Measurements from ENCODE around the gene TNFAIP8. TPM values are rescaled to one million over a fixed set of nuclear protein-coding genes. Genes with fewer than 3 reads are reported as not detected.

Gene TNFAIP8
- total and polyA plus RNA-seq, 9 of the 15 experiments (the other 6 are each of a cell fraction or from before 2014, with no cell fraction given) = 29.9 to 52.2 (median 44.8) TPM

GRCh38 chr5:119417891-119418605 is 62.2 kb downstream of the TNFAIP8 start (continued):
- TF ChIP-seq HDGF (IDR thresholded peaks at IDR 0.05) (no peak), GMEB1 (CRISPR knock-in tag; IDR thresholded peaks at IDR 0.05) (no peak), ZNF778 (CRISPR knock-in tag; IDR thresholded peaks at IDR 0.05) (no peak), CEBPZ (IDR thresholded peaks at IDR 0.05; ENCODE audit: borderline replicate concordance, low read depth, low read length) (no peak), SMARCE1 (IDR thresholded peaks at IDR 0.05) (no peak; the same call in 1 of the 2 replicates), FOXA3 (CRISPR knock-in tag; conservative IDR thresholded peaks at IDR 0.05 in 1 of 2, IDR thresholded peaks at IDR 0.05 in 1 of 2) (no peak), HBP1 (CRISPR knock-in tag; IDR thresholded peaks at IDR 0.05) (peak; percentile 62; the same call in 1 of the 2 replicates), TOE1 (IDR thresholded peaks at IDR 0.05; ENCODE audit: borderline replicate concordance) (no peak), TOE1 (CRISPR knock-in tag; IDR thresholded peaks at IDR 0.05; ENCODE audit: borderline replicate concordance, low read depth) (no peak), MAFG (tag; conservative IDR thresholded peaks at IDR 0.05) (0 out of 2 replicates have a peak, but pooled peaks have one; percentile 6), OTX1 (CRISPR knock-in tag; IDR thresholded peaks at IDR 0.05) (no peak), SMARCB1 (IDR thresholded peaks at IDR 0.05; ENCODE audit: insufficient read length, low read depth) (no peak), DDX20 (tag; IDR thresholded peaks at IDR 0.05; ENCODE audit: low read depth) (no peak), MYC (IDR thresholded peaks at IDR 0.05; ENCODE audit: low read depth, low read length) (peak; percentile 56; the same call in 1 of the 2 replicates), MYC (CRISPR knock-in tag; IDR thresholded peaks at IDR 0.05; ENCODE audit: borderline replicate concordance, low read depth) (no peak), JUND (IDR thresholded peaks at IDR 0.05; ENCODE audit: borderline replicate concordance, low read depth, low read length) (0 out of 2 replicates have a peak, but pooled peaks have one; percentile 17), JUND (tag; IDR thresholded peaks at IDR 0.05; ENCODE audit: borderline replicate concordance, low read depth, low read length) (peak; percentile 58; the same call in 1 of the 3 replicates), SUPT5H (IDR thresholded peaks at IDR 0.05) (peak; percentile 62), MCM3 (IDR thresholded peaks at IDR 0.05) (no peak)
